Adrenal gland (tissue), 5 donors: Measurements from ENCODE around the gene XKR7.

ENCODE experiments used
- POLR2A ChIP-seq, 2 donors: fragments of 450-650 bp; IDR thresholded peaks; one replicate each; pipeline ENCODE4 v1.6.1; 2017; ENCODE audit warnings: antibody characterized with exemption in 2 of 2, mild to moderate bottlenecking in 2 of 2, moderate library complexity in 1 of 2
- TF ChIP-seq, protein P1 (sequence below), 6 experiments: fragments of 450-650 bp in 4 of 6; fragments of 200-600 bp in 2 of 6; sonication (generic) in 1 of 6; IDR thresholded peaks; 1 replicate in 5 of 6; 2 replicates in 1 of 6; pipeline versions ENCODE4 v1.5.1 to v1.8.0; 2016 to 2021; ENCODE audit warnings: antibody characterized with exemption in 6 of 6, mild to moderate bottlenecking in 2 of 6, moderate library complexity in 1 of 6
- donor health status: DM: no; HTN: no; CAD: no.

DNA sequence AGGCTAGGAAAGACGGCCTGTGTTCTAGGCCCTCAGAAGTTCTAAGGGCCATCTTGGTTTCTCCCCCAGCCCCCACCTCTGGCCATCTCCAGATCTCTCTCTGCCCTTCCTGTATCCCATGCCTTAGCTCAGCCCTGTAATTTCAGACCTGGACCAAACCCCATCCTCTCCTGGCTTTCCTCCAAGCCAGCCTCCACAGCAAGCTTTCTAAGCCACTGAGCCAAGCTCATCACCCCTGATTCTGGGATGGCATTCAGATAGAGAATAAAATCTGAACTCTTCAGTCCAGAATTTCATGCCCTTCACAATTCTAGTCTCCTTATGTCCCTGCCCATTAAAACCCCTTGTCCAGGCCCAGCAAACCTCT lies 23.4 kb downstream of the XKR7 start:
- TF ChIP-seq, protein P1, sequence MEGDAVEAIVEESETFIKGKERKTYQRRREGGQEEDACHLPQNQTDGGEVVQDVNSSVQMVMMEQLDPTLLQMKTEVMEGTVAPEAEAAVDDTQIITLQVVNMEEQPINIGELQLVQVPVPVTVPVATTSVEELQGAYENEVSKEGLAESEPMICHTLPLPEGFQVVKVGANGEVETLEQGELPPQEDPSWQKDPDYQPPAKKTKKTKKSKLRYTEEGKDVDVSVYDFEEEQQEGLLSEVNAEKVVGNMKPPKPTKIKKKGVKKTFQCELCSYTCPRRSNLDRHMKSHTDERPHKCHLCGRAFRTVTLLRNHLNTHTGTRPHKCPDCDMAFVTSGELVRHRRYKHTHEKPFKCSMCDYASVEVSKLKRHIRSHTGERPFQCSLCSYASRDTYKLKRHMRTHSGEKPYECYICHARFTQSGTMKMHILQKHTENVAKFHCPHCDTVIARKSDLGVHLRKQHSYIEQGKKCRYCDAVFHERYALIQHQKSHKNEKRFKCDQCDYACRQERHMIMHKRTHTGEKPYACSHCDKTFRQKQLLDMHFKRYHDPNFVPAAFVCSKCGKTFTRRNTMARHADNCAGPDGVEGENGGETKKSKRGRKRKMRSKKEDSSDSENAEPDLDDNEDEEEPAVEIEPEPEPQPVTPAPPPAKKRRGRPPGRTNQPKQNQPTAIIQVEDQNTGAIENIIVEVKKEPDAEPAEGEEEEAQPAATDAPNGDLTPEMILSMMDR (IDR thresholded peaks at IDR 0.05), result no peak
- TF ChIP-seq POLR2A (IDR thresholded peaks at IDR 0.05), result no peak
